ENCODE results near the gene POC5. TPM values are rescaled to one million over a fixed set of nuclear protein-coding genes. Genes with fewer than 3 reads are reported as not detected.

Gene POC5
- total RNA-seq, 1 experiment from 2014 or later = 14.8 TPM

DNA sequence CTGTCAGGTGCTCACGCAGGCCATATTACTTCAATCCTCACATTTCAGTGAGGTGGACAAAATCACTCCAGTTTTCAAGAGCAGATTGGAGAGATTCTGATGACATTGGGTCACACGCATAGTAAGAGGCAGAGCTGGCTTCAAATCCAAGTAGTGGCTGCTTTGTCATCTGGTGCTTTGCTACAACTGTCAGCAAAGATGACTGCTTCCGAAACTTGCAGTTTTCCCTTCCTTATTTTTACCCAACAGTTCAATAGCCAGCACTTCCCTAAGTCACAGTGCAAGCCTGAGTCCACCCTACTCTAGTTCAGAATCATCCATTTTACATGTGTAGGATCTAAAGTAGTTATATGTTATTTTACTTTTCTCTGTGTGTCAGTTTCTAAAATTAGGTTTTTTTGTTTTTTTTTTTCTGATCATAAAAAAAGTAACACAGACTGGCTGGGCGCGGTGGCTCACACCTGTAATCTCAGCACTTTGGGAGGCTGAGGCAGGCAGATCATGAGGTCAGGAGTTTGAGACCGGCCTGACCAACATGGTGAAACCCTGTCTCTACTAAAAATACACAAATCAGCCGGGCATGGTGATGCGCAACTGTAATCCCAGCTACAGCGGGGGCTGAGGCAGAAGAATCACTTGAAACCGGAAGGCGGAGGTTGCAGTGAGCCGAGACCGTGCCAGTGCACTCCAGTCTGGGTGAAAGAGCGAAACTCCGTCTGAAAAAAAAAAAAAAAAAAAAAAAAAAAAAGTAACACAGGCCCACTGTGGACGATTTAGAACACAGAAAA is 56.4 kb downstream of the POC5 start:
- Histone ChIP-seq H3K27ac (ENCODE audit: low read depth, low read length) (no peak overlapping the region), H3K4me2 (ENCODE audit: low read length) (no peak overlapping the region), H3K4me1 (ENCODE audit: control insufficient read depth in 1 of 2, insufficient read depth in 2 of 2, low read length in 2 of 2) (no peaks in the 10 kb centered on the region), H3K9me3 (ENCODE audit: control insufficient read depth in 1 of 2, insufficient read depth in 1 of 2, low read depth in 1 of 2, low read length in 2 of 2) (no peaks in the 10 kb centered on the region), H3K27me3 (ENCODE audit: insufficient read depth, low read length) (no peaks in the 10 kb centered on the region), H3K4me3 (replicated peaks in 1 of 2; ENCODE audit: low read depth in 1 of 2, low read length in 2 of 2) (no peak overlapping the region), H3K79me2 (ENCODE audit: insufficient read depth, low read length) (no peaks in the 10 kb centered on the region), H3K9ac (ENCODE audit: low read length) (no peak overlapping the region), H3K9me2 (ENCODE audit: insufficient read depth) (no peaks in the 10 kb centered on the region), H4K20me1 (ENCODE audit: insufficient read depth) (no peaks in the 10 kb centered on the region), H3K36me3 (ENCODE audit: control insufficient read depth in 1 of 2, insufficient read depth in 2 of 2, low read length in 2 of 2) (no peaks in the 10 kb centered on the region), H2AFZ (ENCODE audit: low read depth, low read length, poor library complexity, severe bottlenecking) (no peak overlapping the region)
- no TSS peak for BruUV-seq (replicated peaks)
- DNase-seq (ENCODE audit: low read depth, low spot score) (no peak), ATAC-seq (no peak)
- CTCF ChIA-PET = no interaction called here
- POLR2A ChIA-PET = no interaction called here
- intact Hi-C loops (cut with micrococcal nuclease) = no loop called here
- TF ChIP-seq, protein P1, sequence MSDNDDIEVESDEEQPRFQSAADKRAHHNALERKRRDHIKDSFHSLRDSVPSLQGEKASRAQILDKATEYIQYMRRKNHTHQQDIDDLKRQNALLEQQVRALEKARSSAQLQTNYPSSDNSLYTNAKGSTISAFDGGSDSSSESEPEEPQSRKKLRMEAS (IDR thresholded peaks at IDR 0.05) = no peak
- no peak for TF ChIP-seq ATF3 (IDR thresholded peaks at IDR 0.05)
- RAD21 ChIA-PET (ENCODE audit: low non-redundant PET in 1 of 2, low total read pairs in 2 of 2, uncharacterized antibody in 2 of 2, unreplicated experiment in 2 of 2) = no interaction called here

- ChIA-PET RAD21 (ENCODE audit: low non-redundant PET in 1 of 2, low total read pairs in 2 of 2, uncharacterized antibody in 2 of 2, unreplicated experiment in 2 of 2) (no interaction called here), POLR2A (no interaction called here), CTCF (no interaction called here)
Measured at GRCh38 chr5:75659791-75660450, 57.3 kb downstream of the POC5 start.

More at GRCh38 chr5:75659791-75660450, 57.3 kb downstream of the POC5 start:
- ATAC-seq = no peak
- intact Hi-C loops (cut with micrococcal nuclease) = no loop called here
- no peaks in the 10 kb centered on the region for H3K9me2 ChIP-seq (ENCODE audit: insufficient read depth)
- no peak overlapping the region for H3K9ac ChIP-seq (ENCODE audit: low read length)
- H3K4me1 ChIP-seq (ENCODE audit: control insufficient read depth in 1 of 2, insufficient read depth in 2 of 2, low read length in 2 of 2) = no peaks in the 10 kb centered on the region
- H3K9me3 ChIP-seq (ENCODE audit: control insufficient read depth in 1 of 2, insufficient read depth in 1 of 2, low read depth in 1 of 2, low read length in 2 of 2) = no peaks in the 10 kb centered on the region
- no peaks in the 10 kb centered on the region for H3K36me3 ChIP-seq (ENCODE audit: control insufficient read depth in 1 of 2, insufficient read depth in 2 of 2, low read length in 2 of 2)
- H3K4me2 ChIP-seq (ENCODE audit: low read length) = no peak overlapping the region
- no peak for DNase-seq (ENCODE audit: low read depth, low spot score)
- TF ChIP-seq TCF7L2 (IDR thresholded peaks at IDR 0.05; ENCODE audit: borderline replicate concordance, extremely low read depth, insufficient read depth, insufficient read length) = no peak
- no peak for TF ChIP-seq YY1 (IDR thresholded peaks at IDR 0.05; ENCODE audit: extremely low read depth, insufficient replicate concordance, low read depth, low read length)
- TF ChIP-seq CBX3 (IDR thresholded peaks at IDR 0.05; ENCODE audit: low read depth) = no peak
- TF ChIP-seq POLR2AphosphoS5 (IDR thresholded peaks at IDR 0.05; ENCODE audit: low read depth, low read length) = no peak
- TF ChIP-seq, protein P1 (IDR thresholded peaks at IDR 0.05) = no peak
- H4K20me1 ChIP-seq (ENCODE audit: insufficient read depth) = no peaks in the 10 kb centered on the region
- no peaks in the 10 kb centered on the region for H3K79me2 ChIP-seq (ENCODE audit: insufficient read depth, low read length)
- H3K4me3 ChIP-seq (replicated peaks in 1 of 2; ENCODE audit: low read depth in 1 of 2, low read length in 2 of 2) = no peak overlapping the region
- H3K27me3 ChIP-seq (ENCODE audit: insufficient read depth, low read length) = no peaks in the 10 kb centered on the region
- no peak overlapping the region for H3K27ac ChIP-seq (ENCODE audit: low read depth, low read length)
- H2AFZ ChIP-seq (ENCODE audit: low read depth, low read length, poor library complexity, severe bottlenecking) = no peak overlapping the region
- BruUV-seq (replicated peaks) = no TSS peak
